GM21528 (cell line): ENCODE measurements around the gene NOPCHAP1.
"Not testable (repeated sequence)": the region's sequence is repeated elsewhere in the genome, so short reads cannot be mapped to it uniquely, and the experiment has no call there.

ENCODE experiments used
- ATAC-seq: cut with Tn5 transposase; IDR thresholded peaks from one replicate; pipeline ENCODE4 v1.9.1; 2021; ENCODE audit warnings: mild to moderate bottlenecking, moderate library complexity; ENCODE audit not compliant: unreplicated experiment, low FRiP score

Gene NOPCHAP1

GRCh38 chr12:104964167-104964855 is 21.8 kb upstream of the NOPCHAP1 start:
- no peak for ATAC-seq

- ATAC-seq = no peak
These were observed 21.3 kb upstream of the NOPCHAP1 start for GRCh38 chr12:104964856-104965205.

- peak; percentile 81 for ATAC-seq
These were observed 19.4 kb upstream of the NOPCHAP1 start for GRCh38 chr12:104966677-104967076.

- no peak for ATAC-seq
These were observed 16.8 kb upstream of the NOPCHAP1 start for GRCh38 chr12:104969343-104969742.

GRCh38 chr12:104971306-104971705 is 14.8 kb upstream of the NOPCHAP1 start:
- ATAC-seq = no peak

- ATAC-seq = no peak
These were observed 12.9 kb upstream of the NOPCHAP1 start for GRCh38 chr12:104973250-104973649.

- ATAC-seq = peak; percentile 94
These were observed 11.4 kb upstream of the NOPCHAP1 start for GRCh38 chr12:104974626-104975290.

- ATAC-seq = no peak
These were observed 10.4 kb upstream of the NOPCHAP1 start for GRCh38 chr12:104975587-104976343.

- ATAC-seq = no peak
These were observed 9.4 kb upstream of the NOPCHAP1 start for GRCh38 chr12:104976703-104977102.

- ATAC-seq = not testable (repeated sequence)
These were observed 8.4 kb upstream of the NOPCHAP1 start for GRCh38 chr12:104977688-104978087.

- no peak for ATAC-seq
These were observed 910 bp upstream of the NOPCHAP1 start for GRCh38 chr12:104985206-104985605.

- ATAC-seq = no peak
These were observed 4.8 kb downstream of the NOPCHAP1 start for GRCh38 chr12:104990950-104991349.

- no peak for ATAC-seq
These were observed 5.5 kb downstream of the NOPCHAP1 start for GRCh38 chr12:104991565-104992128.

- ATAC-seq = no peak
These were observed 8.2 kb downstream of the NOPCHAP1 start for GRCh38 chr12:104994336-104994735.

GRCh38 chr12:104997541-104997940 is 11.4 kb downstream of the NOPCHAP1 start:
- no peak for ATAC-seq

- ATAC-seq = no peak
These were observed 12.6 kb downstream of the NOPCHAP1 start for GRCh38 chr12:104998423-104999346.

GRCh38 chr12:104999347-104999685 is 13.2 kb downstream of the NOPCHAP1 start:
- no peak for ATAC-seq

- no peak for ATAC-seq
These were observed 15.4 kb downstream of the NOPCHAP1 start for GRCh38 chr12:105001476-105001875.

GRCh38 chr12:105013892-105014291 is 27.8 kb downstream of the NOPCHAP1 start:
- no peak for ATAC-seq

GRCh38 chr12:105014603-105015002 is 28.5 kb downstream of the NOPCHAP1 start:
- no peak for ATAC-seq
